IPS-NIHi11 (cell line): Measurements from ENCODE around the gene THSD7B.

Experiments
- DNase-seq: peaks from one replicate; pipeline ENCODE4 v3.0.0; 2012; ENCODE audit warnings: mixed read lengths, low spot score

Gene THSD7B

GRCh38 chr2:137157851-137158250 is 392.5 kb downstream of the THSD7B start:
- DNase-seq: no peak

DNA sequence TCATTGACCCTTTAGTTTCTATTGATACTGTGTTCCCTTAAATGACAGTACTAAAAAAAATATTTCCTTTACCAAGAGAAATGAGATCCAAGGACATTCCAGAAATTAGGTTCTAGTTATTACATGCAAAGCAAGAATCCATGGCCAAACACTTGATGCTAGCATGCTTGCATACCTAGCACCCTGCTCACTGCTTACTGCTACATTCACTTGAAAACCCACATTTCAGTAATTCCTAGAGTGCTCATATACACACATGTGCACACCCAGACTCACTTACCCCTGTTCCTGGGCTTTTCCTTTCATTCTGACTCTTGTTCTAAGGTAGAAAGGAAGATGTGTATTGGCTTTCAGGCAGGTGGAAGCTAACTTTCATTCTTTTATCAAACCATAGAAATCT is 395.9 kb downstream of the THSD7B start:
- no peak for DNase-seq

DNA sequence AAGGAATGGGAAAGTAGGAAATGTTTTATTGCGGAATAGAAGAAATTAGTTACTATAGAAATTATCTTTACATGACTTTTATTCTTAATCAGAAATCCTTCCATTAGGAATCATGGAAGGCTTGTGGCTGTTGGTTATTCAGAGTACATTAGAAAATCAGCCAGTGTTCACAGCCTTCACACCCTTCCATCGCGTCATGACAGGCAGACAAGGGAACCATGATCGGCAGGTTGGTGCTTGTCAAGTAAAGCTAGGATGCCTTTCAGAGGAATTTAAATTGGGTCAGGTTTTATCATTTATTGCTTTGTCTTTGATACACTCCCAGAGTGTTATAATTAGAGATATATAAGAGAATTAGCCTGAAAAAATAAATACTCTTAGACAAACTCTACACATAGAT is 400.6 kb downstream of the THSD7B start:
- no peak for DNase-seq

DNA sequence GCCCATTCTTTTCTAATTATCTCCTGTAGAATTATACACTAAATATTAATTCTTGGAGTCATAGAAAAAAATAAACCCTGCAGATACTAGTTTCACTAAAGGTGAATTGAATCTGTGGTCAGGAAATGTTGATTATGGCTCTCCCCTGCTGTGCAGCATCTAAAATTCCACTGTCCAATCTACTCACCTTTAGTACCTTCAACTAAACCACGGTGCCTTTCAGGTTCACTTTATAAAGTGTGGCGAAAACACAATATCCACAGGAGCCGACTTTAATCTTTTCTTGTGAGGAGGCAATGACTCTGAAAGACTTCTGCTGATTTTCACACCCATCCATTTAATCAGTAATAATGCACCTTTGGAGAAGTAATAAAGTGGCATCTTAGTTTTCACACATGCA is 402.3 kb downstream of the THSD7B start:
- no peak for DNase-seq

DNA sequence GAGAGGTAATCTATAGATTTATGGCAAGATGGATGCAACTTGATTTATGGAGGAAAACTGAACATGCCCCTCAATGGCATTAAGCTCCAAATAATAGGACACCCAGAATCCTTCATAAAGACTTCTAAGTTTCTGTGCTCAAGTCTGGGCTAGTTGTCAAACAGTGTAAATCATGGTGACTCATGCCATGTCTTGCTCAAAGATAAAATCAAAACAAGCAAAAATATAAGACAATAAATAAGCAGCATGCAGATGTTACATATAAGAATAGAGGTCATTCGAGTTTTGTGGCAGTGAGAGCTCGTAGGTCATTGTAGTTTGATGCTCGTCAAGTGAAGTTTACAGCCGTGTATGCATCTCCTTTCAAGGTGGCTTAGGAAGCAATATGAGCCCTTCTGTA is 403.2 kb downstream of the THSD7B start:
- DNase-seq: no peak

DNA sequence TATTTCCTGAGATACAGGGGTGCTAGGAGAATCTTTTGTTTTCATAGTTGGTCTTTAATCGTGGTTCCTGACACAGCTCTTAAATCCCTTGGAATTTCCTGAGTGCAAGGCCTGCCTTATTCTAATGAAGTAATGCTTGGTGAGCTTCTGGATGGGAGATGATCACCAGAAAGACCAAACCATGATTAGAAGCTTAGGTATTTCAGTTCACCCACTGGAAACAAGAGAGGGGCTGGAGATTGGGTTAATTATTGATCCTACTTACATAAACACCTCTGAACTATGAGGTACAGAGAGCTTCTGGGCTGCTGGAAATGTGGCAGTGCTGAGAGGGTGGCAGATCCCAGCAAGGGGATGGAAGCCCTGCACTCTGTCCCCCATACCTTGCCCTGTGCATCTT is 406.8 kb downstream of the THSD7B start:
- DNase-seq: no peak

- peak; percentile 53 for DNase-seq
Observed at GRCh38 chr2:137173463-137173862, 408.1 kb downstream of the THSD7B start.

- no peak for DNase-seq
Observed at GRCh38 chr2:137175246-137175645, 409.9 kb downstream of the THSD7B start.

GRCh38 chr2:137178951-137179377 is 413.6 kb downstream of the THSD7B start:
- DNase-seq: no peak

GRCh38 chr2:137179542-137179941 is 414.2 kb downstream of the THSD7B start:
- DNase-seq: no peak

GRCh38 chr2:137180012-137180411 is 414.7 kb downstream of the THSD7B start:
- no peak for DNase-seq

DNA sequence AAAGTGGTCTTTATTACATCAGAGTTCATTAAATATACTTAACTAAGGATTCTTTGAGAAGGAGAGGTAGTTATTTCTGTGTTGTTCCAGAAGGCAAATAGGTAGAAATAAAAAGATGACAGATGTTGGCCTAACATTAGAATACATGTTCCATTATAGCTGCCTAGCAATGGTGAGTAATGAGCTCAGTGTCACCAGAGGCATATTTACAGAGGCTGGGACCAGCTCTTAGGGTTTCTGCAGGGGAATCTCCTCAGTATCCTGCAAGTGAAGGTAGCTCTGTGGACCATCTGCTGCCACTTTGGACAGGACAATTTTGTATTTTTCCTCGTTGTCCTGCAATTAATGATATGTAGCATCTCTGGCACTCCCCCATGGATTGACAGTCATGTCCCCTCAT is 416.0 kb downstream of the THSD7B start:
- DNase-seq: no peak

GRCh38 chr2:137182071-137182470 is 416.7 kb downstream of the THSD7B start:
- no peak for DNase-seq

DNA sequence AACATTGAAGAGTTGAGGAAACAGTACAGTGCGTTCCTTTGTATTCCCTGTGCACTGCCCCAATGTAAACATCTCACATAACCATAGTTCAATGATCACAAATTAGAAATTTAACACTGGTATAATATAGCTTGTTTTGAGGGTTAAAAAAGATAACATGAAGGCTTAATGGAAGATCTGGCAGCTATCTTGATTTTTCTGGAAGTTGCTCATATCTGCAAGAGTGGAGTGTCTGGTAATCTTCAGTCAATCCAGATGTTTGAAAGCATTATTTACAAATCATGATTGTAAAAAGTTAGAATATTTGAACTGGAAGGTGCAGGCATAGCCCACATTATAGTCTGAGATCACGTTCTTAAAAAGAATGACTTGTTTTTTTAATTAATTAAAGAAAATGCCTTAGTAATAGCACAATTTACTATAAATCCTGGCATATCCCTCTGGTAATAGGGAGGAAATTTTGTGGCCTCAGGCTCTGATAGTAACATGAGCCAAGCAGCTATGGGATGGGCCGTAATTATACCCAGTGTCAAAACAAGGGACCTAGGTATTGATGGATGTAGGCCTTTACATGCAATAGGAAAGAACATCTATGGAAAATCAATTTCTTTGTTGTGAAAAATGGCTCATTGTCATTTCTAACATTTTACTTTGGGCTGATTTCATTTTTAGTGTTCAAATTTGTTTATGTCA is 418.0 kb downstream of the THSD7B start:
- DNase-seq: no peak

GRCh38 chr2:137185378-137186078 is 420.2 kb downstream of the THSD7B start:
- no peak for DNase-seq

GRCh38 chr2:137187216-137187615 is 421.9 kb downstream of the THSD7B start:
- no peak for DNase-seq

GRCh38 chr2:137190411-137191195 is 425.3 kb downstream of the THSD7B start:
- DNase-seq: no peak

GRCh38 chr2:137192366-137193310 is 427.3 kb downstream of the THSD7B start:
- no peak for DNase-seq

- DNase-seq: no peak
Observed at GRCh38 chr2:137193401-137193800, 428.1 kb downstream of the THSD7B start.

DNA sequence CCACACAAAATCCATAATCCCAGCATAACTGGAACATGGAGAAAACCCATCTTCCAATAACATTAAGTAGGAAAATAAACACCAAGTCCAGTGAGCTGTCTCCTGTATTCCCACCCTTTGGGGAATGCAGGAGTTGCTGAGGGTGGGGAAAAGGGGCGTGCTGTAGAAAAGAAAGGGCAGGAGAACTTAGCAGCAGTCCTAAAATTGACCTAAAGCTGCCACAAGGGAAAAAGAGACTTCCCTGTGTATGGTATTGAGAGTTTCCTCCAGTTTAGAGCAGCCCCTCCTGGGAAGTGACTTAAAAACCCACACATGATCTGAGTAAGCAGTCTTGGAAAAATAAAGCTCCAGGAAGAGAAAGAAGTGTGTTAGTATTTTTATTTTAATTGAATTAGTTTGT is 428.8 kb downstream of the THSD7B start:
- DNase-seq: no peak

- no peak for DNase-seq
Observed at GRCh38 chr2:137199751-137200150, 434.4 kb downstream of the THSD7B start.

DNA sequence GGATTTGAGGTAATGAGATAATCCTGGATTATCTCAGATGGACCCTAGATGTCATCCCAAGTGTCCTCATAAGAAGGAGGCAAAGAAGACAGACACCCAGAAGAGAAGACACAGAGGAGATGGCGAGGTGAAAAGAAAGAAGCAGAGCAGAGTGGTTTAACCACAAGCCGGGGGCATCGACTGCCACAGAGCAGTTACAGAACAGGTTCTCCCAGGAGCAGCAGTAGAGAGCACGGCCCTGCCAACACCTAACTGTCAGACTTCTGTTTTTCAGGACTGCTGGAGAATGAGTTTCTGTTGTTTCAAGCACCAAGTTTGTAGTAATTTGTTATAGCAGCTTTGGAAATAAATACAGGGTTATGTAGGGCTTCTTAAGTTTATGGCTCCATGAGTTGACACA is 437.0 kb downstream of the THSD7B start:
- DNase-seq: peak; percentile 13
